GM18511 (cell line): ENCODE measurements around the gene IL4I1.

Source experiments
- ATAC-seq: cut with Tn5 transposase; IDR thresholded peaks from one replicate; pipeline ENCODE4 v1.9.1; 2021; ENCODE audit warnings: mild to moderate bottlenecking, moderate library complexity; ENCODE audit not compliant: unreplicated experiment

The IL4I1 gene

DNA sequence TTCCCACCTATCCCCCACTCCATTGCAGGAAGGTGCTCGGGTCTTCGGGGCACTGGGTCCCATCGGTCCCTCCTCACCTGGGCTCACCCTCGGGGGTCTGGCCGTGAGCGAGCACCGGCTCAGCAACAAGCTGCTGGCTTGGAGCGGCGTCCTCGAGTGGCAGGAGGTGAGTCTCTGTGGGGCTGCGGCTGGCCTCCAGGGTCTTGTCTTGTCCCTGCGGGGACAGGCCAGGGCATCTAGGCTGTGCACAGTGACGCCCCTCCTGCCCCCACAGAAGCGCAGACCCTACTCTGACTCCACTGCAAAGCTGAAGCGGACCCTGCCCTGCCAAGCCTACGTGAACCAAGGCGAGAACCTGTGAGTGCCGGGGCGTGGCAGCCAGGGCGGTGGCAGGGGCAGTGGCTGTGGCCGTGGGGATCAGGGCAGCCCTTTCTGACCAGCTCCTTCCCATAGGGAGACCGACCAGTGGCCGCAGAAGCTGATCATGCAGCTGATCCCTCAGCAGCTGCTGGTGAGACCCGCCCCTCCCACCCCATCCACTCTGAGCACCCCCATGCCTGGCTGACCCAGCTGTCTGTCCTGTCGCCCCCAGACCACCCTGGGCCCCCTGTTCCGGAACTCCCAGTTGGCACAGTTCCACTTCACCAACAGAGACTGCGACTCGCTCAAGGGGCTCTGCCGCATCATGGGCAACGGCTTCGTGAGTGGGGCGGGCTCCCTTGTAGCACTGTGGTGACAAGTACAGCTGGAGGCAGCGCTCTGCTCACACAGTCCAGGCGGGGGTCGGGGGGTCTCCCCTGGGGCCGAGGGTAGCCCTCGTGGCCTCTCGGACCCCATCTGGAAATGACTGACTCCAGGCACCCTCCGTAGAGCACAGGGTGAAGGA lies 42.1 kb downstream of the IL4I1 start:
- no peak for ATAC-seq

- no peak for ATAC-seq
Observed at GRCh38 chr19:49853852-49854377, 42.8 kb downstream of the IL4I1 start.

DNA sequence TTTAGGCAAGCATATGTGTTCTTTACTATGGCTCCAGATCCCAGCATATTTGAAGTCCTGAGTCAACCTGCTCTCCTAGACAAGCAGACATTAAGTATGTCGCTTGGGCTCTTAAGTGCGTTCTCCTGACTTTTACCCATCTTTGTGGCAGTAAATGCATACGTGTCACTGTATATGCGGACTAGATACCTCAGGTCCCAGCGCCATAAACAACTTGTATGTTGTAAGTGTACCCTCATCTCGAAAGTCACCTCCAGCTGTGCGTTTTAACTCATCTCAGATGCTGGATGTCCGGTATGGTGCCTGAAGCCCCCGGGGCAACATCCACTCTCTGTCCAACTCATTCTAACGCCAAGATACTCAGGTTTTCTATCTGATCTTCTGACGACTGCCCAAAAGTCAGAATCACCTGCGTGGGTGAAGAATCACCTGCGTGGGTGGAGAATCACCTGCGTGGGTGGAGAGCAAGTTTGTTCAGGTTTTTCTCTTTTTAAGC lies 44.0 kb downstream of the IL4I1 start:
- ATAC-seq: no peak

DNA sequence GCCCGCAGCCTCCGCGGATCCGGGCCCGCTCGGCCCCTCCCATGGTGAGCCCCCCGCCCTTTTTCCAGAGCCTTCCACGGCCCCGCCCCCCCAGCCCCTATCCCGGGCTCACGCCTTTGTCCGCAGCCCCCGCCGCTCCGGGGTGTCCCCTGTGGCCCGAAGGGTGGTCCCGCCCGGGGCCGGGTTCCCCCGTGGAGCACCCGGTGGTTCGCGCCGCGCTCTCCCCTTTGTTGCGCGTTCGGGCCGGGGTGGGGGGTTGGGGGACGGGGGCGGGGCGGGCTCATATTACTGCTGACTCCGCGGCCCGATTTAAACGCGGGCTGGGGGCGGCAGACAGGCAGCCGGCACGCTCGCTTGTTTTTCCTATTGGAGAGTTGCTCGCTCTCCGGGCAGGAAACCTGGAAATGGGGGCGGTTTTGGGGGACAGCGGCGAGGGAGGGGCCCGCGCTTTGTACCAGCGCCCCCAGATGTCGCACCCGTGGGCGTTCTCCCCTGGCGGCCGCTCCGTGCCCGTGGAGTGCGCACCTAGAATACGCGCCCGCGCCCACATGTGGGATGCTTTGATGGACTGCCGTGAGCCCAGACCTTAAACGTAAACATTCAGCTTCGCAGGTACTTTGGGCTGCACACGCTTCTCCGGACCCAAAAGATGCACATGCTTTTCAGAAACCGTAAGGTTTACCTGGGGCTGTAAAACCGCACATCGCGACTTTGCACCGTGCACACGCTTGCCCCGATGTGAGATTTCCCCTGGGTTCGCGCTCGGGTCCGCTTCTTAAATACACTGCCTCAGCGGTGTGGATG lies 45.0 kb downstream of the IL4I1 start:
- no peak for ATAC-seq

GRCh38 chr19:49850487-49851342 lies 46.0 kb downstream of the IL4I1 start, which contains the start of gene PTOV1:
TSS of gene PTOV1 (plus strand) at chr19:49851159.
- ATAC-seq: peak; percentile 80

GRCh38 chr19:49850221-49850486 lies 46.5 kb downstream of the IL4I1 start:
- no peak for ATAC-seq

DNA sequence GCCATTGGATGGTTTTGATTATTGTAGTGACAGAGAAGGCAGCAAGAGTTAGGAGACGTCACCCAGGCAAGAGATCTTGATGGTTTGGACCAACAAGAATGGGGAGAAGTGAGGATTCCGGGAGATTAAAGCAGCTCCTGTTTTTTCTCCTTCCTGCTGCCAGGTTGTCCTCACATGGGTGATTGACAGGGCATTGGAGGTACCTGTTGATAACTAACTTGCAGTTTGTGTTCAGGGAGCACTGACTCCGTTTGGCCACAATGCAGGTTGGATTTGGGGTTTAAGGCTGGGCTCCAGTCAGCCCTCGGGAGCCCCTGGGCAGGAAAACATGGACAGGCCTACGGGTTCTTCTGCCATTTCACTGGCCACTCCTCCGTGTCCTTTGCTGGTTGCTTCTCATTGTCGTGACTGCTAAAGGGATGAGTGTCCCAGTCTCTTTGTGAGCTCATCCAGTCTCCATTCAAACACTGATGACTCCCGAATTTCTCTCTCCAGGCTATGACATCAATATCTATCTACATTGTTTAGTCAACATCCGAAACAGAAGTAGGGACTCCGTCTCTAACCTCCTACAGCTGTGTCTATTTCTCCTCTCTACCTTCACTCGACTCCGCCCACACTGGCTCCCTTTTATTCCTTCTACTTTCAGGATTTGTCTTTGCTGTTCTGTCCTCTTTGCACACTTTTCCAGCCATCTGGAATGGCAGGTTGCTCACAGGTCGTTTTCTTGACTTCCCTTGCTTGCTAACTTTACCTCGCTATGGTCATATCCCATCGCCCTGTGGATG lies 47.1 kb downstream of the IL4I1 start:
- ATAC-seq: no peak

- ATAC-seq: no peak
Observed at GRCh38 chr19:49848938-49849337, 47.7 kb downstream of the IL4I1 start.

- ATAC-seq: no peak
Observed at GRCh38 chr19:49847731-49848696, 48.7 kb downstream of the IL4I1 start.

GRCh38 chr19:49846408-49846807 lies 50.3 kb downstream of the IL4I1 start:
- no peak for ATAC-seq

DNA sequence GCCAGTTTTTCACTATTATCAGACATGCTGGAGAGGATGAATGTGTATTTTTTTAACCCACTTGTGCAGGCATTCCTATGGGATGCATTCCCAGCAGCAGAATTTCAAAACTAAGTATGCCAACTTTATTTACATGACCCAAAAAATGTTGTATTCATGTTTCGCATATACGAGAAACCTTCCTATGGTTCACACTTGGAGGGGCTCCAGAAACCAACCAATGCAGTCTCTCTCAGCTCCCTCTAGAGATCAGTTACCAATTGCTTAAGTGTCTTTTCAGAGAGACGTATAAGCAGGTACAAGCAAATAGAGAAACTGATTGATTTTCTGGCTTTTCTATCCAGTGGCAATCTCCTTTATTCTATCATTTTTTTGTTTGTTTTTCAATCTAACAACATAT lies 51.3 kb downstream of the IL4I1 start:
- ATAC-seq: no peak

DNA sequence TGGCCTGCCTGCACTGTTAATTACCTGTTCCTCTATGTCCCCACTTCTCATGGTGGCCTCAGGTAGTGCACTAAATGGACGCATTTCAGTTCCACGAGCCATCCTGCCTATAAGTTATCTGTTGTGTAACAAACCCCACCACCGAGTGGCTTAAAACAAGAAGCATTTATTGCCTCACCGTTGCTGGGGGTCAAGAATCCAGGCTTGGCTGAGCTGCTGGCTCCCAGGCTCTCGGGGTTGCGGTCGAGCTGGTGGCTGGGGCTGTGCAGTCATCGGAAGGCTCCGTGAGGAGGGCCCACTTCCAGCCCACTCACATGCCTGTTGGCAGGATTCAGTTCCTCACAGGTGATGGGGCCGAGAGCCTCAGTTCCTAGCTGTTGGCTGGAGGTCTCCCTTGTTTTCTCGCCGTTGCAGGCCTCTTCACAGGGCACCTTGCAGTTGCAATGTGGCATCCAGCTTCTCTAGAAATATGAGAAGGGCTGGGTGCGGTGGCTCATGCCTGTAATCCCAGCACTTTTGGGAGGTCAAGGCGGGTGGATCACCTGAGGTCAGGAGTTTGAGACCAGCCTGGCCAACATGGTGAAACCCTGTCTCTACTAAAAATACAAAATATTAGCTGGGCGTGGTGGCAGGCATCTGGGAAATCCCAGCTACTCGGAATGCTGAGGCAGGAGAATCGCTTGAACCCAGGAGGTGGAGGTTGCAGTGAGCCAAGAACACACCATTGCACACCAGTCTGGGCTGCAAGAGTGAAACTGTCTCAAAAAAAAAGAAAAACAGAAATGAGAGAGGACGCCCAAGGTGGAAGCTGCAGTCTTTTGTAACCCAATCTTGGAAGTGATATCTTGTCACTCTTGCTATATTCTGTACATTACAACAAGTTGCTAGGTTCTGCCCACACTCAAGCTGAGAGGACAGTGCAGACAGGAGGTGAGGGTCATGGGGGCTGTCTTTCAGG lies 52.3 kb downstream of the IL4I1 start:
- ATAC-seq: no peak

DNA sequence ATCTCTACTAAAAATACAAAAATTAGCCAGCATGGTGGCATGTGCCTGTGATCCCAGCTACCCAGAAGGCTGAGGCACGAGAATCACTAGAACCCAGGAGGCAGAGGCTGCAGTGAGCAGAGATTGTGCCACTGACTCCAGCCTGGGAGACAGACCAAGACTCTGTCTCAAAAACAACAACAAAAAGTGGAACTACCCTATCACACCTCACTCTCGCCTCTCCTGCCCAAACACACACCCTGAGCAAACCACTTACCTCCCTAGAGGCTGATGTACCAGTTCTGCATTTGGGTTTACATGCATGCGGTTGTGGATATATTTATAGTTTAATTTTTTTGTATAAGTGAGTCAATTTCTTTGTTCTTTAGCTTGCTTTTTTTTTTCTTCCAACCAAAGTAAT lies 53.4 kb downstream of the IL4I1 start:
- no peak for ATAC-seq

DNA sequence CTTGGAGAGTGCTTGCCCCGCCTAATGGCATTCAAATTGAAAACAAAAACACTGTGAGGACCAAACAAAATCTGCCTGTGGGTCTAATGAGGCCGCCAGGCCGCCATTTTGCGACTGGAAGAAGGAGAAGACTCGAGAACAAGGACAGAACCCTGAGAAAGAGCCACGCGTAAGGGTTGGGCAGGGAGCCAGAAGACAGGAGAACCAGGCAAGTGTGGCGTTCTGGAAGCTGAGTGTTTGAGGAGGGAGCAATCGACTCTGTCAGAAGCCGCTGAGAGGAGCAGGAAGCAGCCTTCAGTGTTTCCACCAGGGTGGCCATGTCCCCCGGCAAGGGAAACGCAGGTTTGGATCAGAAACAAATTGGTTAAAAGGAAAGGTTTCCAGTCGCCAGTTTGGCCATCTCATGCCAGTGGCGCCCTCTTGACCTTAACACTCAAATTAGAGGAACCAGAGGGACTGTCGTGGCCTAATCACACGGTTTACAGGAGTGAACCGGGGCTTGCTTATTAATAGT lies 55.9 kb downstream of the IL4I1 start:
- ATAC-seq: no peak

DNA sequence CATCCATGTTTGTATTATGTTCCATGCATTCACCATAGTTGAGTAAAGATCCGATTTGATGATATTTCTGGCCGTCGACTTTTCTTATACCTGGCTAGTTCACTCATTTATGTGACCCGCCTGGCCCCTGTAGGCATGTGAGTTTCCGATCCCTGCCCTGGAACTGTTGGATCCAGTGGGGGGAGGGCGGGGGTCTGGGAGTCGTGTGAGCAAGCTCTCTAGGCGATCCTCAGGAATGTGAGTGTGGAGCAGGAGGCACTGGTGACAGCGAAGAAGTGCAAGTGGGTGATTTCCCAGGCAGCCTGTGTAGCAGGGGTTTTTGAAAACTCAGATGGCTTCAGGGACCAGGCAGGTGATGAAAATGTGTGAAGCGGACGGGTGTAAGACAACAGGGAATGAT lies 56.4 kb downstream of the IL4I1 start:
- ATAC-seq: no peak

GRCh38 chr19:49839713-49840112 lies 57.0 kb downstream of the IL4I1 start:
- ATAC-seq: no peak
